Heart left ventricle (tissue), 13 donors: ENCODE measurements around the gene CCDC185.

Source experiments
- POLR2A ChIP-seq, 2 donors: fragments of 450-650 bp; IDR thresholded peaks; one replicate each; pipeline ENCODE4 v1.6.1; 2017; ENCODE audit warnings: antibody characterized with exemption in 2 of 2, mild to moderate bottlenecking in 2 of 2, moderate library complexity in 2 of 2
- TF ChIP-seq, protein P1 (sequence below), 12 donors: fragments of 200-600 bp; sonication (generic) in 4 of 12; IDR thresholded peaks; one replicate each; pipeline versions ENCODE4 v1.5.0 to v1.8.0; 2018 to 2022; ENCODE audit warnings: antibody characterized with exemption in 12 of 12, mild to moderate bottlenecking in 5 of 12
- donor health status: ischemic (EF 13 %, LVEDD 7.1; RV severe dilation, severe dysfunction).
- donor health status: DM: no; HTN: yes; CAD: no.
- donor health status: DM: no; HTN: no; CAD: no.
- donor health status: ischemic (EF 25% LVEDD 6.9; RV normal size, moderate dysfunction).
- donor health status: ischemic (EF 25% LVEDD 5.7; RV mildly dilated, moderate dysfunction).
- donor health status: ischemic (EF 35%, LVEDD 5.7; RV mildly dilated, moderate dysfunction).
- donor health status: nonischemic (EF 11% LVEDD 7.7; RV severe dilation, severe dysfunction).
- donor health status: DM: yes; HTN: yes; CAD: no.
- donor health status: PGD.
- donor health status: ischemic (EF 29% LVEDD 5.4; RV normal size, mild dysfunction).
- donor health status: nonischemic (EF 23%, LVEDD 6.1; RV moderate dilation, normal function).

DNA sequence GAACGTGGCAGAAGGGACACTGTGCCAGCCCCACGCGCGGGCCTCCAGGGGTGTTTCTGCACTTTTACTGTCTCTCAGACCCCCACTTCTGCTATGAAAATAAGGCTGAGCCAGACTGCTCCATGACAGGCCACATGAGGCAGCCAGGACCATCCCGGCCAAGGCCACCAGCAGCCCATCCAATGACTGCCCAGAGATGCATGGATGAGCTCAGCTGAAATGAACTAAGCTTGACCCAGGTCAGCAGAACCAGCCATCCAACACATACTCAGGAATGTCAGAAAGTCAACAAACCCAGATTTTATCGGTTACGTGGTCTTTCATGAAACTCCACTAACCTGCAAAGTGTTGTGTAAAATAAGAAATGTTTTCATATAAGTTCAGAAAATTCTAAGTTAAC lies 51.2 kb downstream of the CCDC185 start:
- TF ChIP-seq, protein P1, sequence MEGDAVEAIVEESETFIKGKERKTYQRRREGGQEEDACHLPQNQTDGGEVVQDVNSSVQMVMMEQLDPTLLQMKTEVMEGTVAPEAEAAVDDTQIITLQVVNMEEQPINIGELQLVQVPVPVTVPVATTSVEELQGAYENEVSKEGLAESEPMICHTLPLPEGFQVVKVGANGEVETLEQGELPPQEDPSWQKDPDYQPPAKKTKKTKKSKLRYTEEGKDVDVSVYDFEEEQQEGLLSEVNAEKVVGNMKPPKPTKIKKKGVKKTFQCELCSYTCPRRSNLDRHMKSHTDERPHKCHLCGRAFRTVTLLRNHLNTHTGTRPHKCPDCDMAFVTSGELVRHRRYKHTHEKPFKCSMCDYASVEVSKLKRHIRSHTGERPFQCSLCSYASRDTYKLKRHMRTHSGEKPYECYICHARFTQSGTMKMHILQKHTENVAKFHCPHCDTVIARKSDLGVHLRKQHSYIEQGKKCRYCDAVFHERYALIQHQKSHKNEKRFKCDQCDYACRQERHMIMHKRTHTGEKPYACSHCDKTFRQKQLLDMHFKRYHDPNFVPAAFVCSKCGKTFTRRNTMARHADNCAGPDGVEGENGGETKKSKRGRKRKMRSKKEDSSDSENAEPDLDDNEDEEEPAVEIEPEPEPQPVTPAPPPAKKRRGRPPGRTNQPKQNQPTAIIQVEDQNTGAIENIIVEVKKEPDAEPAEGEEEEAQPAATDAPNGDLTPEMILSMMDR (IDR thresholded peaks at IDR 0.05): no peak
- TF ChIP-seq POLR2A (IDR thresholded peaks at IDR 0.05): no peak
